GM18867 (cell line): ENCODE data around the gene SLC29A2.
"Not testable (repeated sequence)": the region's sequence is repeated elsewhere in the genome, so short reads cannot be mapped to it uniquely, and the experiment has no call there.

Source experiments
- ATAC-seq: cut with Tn5 transposase; IDR thresholded peaks from one replicate; pipeline ENCODE4 v1.9.1; 2021; ENCODE audit warnings: mild to moderate bottlenecking, moderate library complexity; ENCODE audit not compliant: unreplicated experiment

SLC29A2 gene

DNA sequence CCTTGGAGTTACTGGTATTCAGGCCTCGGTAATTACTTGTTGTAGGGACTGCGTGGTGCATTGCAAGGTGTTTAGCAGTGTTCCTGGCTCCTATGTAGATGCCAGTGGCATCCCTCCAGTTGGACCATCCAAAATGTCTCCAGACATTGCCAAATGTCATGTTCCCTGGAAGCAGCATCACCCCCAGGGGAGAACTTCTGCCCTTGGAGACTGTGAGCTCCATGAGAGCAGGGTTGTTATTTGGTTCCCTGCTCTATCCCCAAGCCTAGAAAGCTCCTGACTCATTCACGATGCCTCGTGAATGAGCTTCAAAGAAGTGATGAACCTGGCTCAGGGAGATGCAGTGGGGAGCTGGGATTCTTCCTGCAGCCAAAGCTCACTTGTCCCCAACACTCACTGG is 50.0 kb downstream of the SLC29A2 start:
- no peak for ATAC-seq

DNA sequence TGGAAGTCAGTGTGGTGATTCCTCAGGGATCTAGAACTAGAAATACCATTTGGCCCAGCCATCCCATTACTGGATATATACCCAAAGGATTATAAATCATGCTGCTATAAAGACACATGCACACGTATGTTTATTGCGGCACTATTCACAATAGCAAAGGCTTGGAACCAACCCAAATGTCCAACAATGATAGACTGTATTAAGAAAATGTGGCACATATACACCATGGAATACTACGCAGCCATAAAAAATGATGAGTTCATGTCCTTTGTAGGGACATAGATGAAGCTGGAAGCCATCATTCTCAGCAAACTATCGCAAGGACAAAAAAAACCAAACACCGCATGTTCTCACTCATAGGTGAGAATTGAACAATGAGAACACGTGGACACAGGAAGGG is 50.8 kb downstream of the SLC29A2 start:
- ATAC-seq: not testable (repeated sequence)

DNA sequence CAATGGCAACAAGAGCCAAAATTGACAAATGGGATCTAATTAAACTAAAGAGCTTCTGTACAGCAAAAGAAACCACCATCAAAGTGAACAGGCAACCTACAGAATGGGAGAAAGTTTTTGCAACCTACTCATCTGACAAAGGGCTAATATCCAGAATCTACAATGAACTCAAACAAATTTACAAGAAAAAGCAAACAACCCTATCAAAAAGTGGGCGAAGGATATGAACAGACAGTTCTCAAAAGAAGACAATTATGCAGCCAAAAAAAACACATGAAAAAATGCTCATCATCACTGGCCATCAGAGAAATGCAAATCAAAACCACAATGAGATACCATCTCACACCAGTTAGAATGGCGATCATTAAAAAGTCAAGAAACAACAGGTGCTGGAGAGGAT is 51.3 kb downstream of the SLC29A2 start:
- not testable (repeated sequence) for ATAC-seq

DNA sequence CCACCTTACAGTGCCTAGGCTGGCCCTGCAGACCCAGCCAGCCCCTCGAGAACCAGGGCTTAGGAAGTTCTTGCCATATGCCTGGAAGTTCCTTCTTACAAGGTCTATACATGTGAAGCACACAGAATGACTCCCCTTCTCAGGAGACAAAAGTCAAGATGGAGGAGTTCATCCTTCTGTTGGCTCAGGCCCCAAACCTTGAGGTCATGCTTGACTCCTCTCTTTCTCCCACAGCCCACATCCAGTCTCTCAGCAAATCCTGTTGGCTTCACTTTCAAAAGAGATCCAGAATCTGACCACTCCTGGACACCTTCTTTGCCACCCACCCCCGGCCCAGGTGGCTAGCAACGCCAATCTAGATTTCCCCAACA is 53.0 kb downstream of the SLC29A2 start:
- ATAC-seq: no peak

DNA sequence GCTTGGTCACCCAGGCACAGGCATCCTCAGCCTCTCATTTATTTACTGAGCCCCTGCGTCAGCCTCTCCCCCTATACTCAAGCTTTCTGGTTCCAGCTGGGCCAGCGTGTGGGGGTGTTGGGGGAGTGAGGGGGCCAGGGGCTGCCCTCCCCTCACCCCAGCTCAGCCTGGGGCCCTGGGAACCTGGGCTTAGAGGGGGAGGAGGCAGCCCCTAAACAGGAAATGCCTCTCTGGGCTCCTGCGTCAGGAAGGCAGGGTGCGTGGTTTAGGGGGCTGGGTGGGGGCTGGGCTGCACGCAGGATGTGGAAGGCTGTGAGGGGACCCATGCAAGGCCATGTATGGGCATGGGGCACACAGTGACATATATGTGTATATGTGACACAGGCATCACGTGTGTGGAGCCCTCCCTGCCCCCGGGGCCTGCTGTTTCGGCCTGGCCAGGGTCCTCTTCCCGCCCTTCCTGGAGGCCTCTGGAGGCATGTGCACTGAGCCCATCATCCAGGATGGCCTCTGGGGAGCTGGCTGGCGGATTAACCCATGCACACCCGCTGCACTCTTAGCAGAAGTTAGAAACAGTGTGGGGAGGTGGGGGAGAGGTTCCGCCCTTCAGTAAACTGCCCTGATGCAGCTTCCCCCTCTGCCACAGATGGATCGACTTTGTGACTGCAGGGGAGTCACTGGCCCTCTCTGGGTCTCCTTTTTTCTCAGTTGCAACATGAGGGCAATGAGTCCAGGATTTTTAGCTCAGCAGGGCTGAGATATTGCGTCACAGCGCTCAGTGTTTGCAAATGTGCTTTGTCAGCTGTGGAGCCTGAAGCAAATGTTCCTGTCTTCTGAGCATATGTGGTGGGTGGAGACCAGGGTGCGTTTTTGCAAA is 53.6 kb downstream of the SLC29A2 start:
- no peak for ATAC-seq

DNA sequence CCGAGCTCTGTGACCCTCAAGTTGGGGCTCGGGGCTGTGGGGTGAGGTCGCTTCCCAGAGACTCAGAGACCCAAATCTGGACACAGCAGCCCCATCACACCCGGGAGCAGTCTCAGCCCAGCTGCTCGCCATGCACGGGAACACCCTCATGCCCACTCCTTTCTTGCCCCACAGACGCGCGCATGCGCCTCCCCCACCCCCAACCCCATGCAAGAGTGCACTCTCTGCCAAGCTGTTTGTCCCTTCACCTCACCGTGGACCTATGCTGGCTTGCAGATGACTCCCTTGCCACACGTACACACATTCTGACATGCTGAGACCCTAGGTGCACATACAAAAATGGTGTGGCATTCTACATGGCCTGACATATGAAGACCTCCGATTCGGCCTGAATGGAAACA is 54.2 kb downstream of the SLC29A2 start:
- no peak for ATAC-seq

DNA sequence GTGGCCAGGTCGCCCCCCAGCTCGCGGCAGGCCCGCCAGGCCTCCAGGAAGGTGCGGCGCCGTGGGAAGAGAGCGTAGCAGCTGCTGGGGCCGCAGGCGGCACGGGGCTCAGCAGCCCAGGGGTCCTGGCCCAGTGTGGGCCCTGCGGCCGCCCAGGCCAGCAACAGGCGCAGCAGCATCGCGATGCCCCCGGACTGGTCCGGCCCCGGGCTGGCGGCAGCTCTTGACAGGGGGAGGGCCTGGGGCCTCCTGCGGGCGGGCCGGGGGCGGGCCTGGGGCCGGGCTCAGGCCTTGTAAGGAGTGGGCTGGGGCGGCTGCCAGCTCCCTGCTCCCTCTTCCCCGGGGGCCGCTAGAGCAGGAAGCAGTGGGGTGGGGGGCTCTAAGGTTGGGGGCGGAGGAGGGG is 54.7 kb downstream of the SLC29A2 start, which contains the start of gene CD248:
Gene CD248 (minus strand): TSS at position 196 of the 403 bp plus-strand sequence. CDS start 17 bp downstream, at position 179.
- no peak for ATAC-seq

DNA sequence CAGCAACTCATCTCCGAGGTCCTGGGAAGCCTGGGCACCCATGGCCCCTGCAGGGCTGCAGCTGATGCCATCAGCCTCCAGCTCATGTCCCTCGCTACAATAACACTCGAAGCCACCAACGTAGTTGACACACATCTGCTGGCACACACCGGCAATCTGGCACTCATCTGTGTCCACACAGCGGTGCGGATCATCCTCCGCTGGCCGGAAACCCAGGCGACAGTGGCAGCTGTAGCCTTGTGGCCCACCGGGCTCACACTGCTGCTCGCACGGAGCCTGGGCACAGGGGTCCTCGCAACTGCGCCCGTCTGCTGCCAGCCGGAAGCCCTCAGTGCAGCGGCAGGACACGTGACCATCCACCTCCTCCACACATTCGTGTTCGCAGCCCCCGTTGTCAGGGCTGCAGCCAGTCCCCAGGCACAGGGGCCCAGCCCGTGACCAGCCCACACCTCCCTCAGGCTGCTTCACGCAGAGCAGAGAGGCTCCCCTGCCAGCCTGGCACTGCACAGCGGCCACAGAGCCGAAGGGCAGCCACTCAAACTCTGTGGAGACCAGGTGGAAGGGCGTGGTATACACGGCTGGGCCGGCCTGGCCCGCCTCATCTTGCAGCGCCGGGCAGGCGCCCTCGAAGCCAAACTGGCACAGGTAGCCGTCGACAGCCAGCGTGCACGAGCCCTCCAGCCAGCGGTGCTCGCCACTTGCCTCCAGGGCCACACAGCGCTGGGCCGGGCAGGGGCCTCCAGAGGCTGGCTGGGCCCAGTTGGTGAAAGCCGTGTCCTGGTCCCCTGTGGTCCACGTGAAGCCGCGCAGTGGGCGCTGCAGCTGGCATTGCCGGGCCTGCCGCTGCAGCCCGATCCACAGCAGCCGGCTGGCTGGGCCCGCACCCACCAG is 55.4 kb downstream of the SLC29A2 start:
- ATAC-seq: no peak

DNA sequence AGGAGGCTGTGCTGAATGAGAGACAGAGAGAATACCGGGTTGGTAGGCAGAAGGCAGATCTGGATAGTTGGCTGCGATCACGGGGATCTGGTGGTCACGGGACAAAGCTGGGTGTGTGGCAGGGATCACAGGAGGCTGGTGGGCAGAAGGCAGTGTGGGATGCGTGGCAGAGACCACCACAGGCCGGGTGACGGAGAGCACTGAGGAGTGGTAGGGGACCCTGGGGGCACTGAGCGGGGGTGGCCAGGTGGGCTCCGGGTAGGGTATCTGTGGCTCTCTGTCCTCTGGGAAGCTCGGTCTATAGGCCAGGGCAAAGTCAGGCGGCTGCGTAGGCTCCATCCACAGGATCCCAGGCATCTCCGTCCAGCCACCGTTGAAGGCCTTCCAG is 56.1 kb downstream of the SLC29A2 start:
- no peak for ATAC-seq

DNA sequence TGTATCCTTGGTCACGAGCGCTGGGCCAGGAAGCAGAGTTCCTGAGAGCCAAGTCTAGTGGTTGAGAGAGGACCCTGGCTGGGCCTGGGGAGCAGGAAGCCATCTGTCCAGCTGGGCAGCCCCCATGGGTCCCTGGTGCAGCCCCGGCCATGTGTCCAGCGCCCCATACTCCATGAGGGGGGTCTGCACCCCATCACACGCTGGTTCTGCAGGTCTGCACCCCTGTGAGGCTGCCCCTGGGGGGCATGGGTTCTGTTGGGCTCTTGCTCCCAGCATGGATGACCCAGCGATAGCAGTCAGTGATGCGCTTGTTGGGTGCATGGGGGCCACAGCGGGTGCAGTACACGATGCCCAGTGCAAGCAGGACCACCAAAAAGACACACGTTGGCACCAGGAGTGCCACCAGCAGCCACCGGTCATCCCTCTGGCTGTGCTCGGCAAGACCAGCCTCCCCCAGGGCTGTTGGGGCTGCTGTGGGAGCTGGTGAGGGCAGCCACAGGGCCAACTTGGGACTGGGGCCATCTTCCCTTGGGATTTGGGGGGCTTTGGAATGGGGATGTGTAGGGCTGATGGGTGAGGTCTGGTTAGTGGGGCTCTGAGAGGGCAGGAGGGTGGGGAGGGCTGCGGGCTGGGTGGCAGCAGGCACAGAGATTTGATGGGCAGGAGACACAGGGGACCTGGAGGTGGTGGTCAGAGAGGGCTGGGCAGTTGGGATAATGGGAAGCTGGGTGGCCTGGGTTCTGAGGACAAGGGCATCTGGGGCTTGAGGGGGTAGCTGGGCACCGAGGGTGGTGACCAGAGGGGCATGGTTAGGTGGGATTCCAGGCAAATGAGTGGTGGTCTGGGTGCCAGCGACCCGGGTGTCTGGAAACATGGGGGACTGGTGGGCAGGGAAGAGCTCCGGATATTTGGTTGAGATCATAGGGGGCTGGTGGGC is 56.7 kb downstream of the SLC29A2 start:
- no peak for ATAC-seq

DNA sequence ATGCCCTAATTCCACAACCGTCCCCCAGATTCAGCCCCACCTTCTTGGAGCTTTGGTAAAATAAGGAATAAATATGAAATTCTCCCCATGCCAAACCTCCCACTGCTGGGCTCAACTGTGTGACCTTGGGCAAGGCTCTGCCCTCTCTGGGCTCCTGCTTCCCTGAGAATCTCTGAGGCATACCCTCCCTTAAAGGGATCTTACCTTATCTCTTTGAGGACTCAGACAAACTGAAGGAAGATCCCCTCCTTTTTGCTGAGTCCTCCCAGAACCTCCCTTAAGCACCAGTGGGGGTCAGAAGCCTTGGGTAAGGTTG is 57.4 kb downstream of the SLC29A2 start:
- no peak for ATAC-seq

DNA sequence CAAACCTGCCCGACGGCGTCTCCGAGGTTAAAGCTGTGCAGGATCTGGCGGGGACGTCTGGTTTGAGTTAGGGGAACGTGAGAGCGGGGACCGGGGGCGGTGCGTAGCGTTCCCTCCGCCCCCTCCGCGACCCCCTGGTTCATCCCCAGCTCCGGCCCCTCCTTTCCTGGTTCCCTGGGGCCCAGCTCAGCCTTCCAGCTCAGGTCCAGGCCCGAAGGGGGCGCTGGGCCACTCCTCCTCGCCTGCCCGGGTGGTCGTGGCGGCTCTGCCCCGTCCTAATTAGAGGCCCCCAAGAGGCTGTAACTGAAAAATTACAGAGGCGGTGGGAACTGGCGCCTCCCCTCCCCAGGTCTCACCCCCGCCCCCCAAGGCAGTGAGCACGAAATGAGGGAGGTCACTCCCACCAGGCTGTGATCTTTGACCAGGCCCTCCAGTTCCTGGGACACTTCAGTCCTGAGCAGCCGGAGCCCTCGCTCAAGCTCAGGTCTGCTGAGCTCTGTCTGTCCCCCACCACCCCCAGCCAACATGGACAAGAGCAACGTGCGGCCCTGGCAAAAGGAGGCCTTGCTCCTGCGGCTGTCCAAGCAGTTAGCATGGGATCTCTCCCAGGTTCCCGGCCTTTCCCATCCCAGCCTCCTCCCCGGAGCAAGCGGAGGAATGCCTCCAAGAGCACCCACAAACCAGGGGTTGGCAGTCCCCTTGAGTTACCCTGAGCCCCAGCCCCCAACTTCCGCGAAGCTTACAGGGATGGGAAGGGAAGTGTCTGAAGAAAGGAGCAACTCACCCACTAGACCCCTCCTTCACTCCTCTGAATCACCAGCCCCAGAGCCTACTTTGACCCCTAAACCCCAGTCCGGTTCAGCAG is 58.0 kb downstream of the SLC29A2 start:
- no peak for ATAC-seq

DNA sequence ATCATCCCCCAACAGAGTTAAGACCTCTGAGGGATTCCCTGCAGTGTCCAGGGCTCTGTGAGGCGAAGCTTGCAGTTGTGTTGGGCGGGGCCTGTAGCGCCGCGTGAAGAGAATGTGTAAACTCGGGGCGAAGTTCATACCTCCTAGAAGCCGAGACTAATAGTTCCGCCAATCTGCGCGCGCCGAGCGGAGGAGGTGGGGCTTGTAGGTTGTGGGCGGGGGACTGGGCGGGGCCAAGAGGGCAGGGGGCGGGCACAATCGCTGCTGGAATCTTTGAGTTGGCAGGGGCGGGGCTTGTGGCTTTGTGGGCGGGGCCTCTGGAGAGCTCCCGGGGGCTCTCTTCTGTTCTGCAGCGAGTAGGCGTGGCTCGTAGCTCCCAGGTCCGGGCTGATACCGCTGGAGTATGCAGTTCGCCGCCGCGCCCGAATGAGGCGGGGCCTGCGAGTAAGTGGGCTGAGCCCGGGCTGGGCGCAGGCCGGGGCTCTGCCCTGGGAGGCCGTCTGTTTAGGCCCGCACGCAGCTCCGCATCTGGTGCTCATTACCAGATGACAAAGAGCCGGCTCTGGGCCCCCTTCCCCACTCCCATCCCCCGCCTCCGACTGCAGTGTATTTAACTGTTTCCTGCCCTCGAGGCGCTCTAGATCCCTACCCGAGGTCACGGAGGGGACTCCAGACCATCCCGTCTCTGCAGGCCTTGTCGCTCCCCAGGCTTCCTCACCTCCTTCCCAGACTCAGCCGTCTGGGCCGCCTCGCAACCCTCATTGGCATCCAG is 58.8 kb downstream of the SLC29A2 start:
- ATAC-seq: peak; percentile 52
